ENCODE measurements around the gene GNA12. TPM values are rescaled to one million over a fixed set of nuclear protein-coding genes. Genes with fewer than 3 reads are reported as not detected.

Gene GNA12
- total RNA-seq, 1 experiment from 2014 or later, result 35.5 TPM

DNA sequence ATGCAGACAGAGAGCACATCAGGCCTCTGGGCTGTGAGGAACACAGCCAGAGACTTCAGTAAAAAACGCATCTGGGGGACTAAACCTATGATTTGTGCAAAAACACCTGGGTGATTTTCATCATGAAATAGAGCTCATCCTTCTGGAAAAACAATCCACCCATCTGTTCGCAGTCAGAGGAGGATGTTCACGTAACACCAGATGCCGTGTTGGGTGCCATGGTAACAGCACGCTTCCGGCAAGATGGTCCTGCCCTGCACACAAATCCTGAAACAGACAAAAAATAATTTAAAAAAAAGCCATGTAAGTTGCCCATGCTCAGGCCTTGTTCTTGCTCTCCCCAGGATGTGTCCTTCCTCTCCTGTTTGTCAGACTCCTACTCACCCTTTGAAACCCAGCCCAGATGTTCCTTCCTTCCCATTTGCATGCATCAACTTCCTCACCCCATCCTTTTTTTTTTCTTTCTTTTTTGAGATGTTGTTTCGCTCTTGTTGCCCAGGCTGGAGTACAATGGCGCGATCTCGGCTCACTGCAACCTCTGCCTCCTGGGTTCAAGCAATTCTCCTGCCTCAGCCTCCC is 28.3 kb upstream of the GNA12 start:
- ChIA-PET CTCF (no interaction called here), POLR2A (ENCODE audit: low non-redundant PET) (no interaction called here)
- H3K4me1 ChIP-seq (ENCODE audit: insufficient read depth, low read length, poor library complexity, severe bottlenecking), result peaks cover 3% of the 10 kb centered on the region
- TF ChIP-seq CTCF (conservative IDR thresholded peaks at IDR 0.05; ENCODE audit: low read depth, low read length) (no peak), EZH2 (IDR thresholded peaks at IDR 0.05; ENCODE audit: borderline replicate concordance, low read depth, low read length, poor library complexity, severe bottlenecking) (no peak)
- no peaks in the 10 kb centered on the region for H3K27me3 ChIP-seq (replicated peaks; ENCODE audit: insufficient read depth, low read depth, low read length, poor library complexity)
- no peak for DNase-seq (ENCODE audit: low spot score)
- H3K27ac ChIP-seq (ENCODE audit: low read depth, low read length, poor library complexity, severe bottlenecking), result no peak overlapping the region
- H3K9me3 ChIP-seq (ENCODE audit: low read depth, low read length, poor library complexity, severe bottlenecking), result no peaks in the 10 kb centered on the region
- H3K36me3 ChIP-seq (ENCODE audit: insufficient read depth, low read length, poor library complexity, severe bottlenecking), result no peaks in the 10 kb centered on the region
- H3K4me3 ChIP-seq (ENCODE audit: low read depth, low read length, poor library complexity, severe bottlenecking), result no peak overlapping the region
- intact Hi-C loops (cut with micrococcal nuclease; ENCODE audit: unreplicated experiment), result no loop called here
- no TSS peak for BruUV-seq (replicated peaks)

GRCh38 chr7:2870471-2870931 is 26.4 kb upstream of the GNA12 start:
- ChIA-PET CTCF (interaction anchor here (0.6 kb wide), 1 partner anchor 606 kb away, joined by 3 read pairs; no protein-coding TSS in a partner anchor), POLR2A (ENCODE audit: low non-redundant PET) (no interaction called here)
- Histone ChIP-seq H3K27ac (ENCODE audit: low read depth, low read length, poor library complexity, severe bottlenecking) (no peak overlapping the region), H3K9me3 (ENCODE audit: low read depth, low read length, poor library complexity, severe bottlenecking) (no peaks in the 10 kb centered on the region), H3K27me3 (replicated peaks; ENCODE audit: insufficient read depth, low read depth, low read length, poor library complexity) (no peaks in the 10 kb centered on the region), H3K36me3 (ENCODE audit: insufficient read depth, low read length, poor library complexity, severe bottlenecking) (no peaks in the 10 kb centered on the region), H3K4me1 (ENCODE audit: insufficient read depth, low read length, poor library complexity, severe bottlenecking) (peaks cover 3% of the 10 kb centered on the region), H3K4me3 (ENCODE audit: low read depth, low read length, poor library complexity, severe bottlenecking) (no peak overlapping the region)
- intact Hi-C loops (cut with micrococcal nuclease; ENCODE audit: unreplicated experiment), result no loop called here
- peak; percentile 62 for DNase-seq (ENCODE audit: low spot score)
- BruUV-seq (replicated peaks), result no TSS peak
- TF ChIP-seq EZH2 (IDR thresholded peaks at IDR 0.05; ENCODE audit: borderline replicate concordance, low read depth, low read length, poor library complexity, severe bottlenecking) (no peak), CTCF (conservative IDR thresholded peaks at IDR 0.05; ENCODE audit: low read depth, low read length) (no peak)

DNA sequence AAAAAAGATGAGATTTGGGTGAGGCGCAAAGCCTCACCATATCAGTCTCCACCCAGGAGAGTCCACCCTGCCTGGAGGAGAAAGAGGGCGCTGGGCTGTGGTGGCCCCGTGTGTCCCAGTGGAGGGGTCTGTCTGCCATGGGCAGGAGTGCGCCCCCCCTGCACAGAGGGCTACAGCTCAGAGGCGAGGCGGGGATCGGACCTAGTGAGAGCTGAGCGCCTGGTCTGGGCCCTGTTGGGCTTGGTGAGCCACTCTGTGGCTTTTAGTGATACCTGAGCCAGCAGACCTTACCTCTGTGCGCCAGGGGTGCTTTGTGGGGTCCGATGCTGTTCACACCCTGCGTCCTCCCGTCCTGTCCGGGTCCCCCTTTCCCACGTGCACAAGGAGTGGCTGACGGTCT is 25.9 kb upstream of the GNA12 start:
- no peak overlapping the region for H3K4me3 ChIP-seq (ENCODE audit: low read depth, low read length, poor library complexity, severe bottlenecking)
- no TSS peak for BruUV-seq (replicated peaks)
- intact Hi-C loops (cut with micrococcal nuclease; ENCODE audit: unreplicated experiment), result loop anchor here (10.0 kb wide), 1 partner anchor 1765 kb away; no protein-coding TSS in a partner anchor
- ChIA-PET CTCF (interaction anchor here (0.6 kb wide), 1 partner anchor 607 kb away, joined by 3 read pairs; no protein-coding TSS in a partner anchor), POLR2A (ENCODE audit: low non-redundant PET) (no interaction called here)
- no peaks in the 10 kb centered on the region for H3K36me3 ChIP-seq (ENCODE audit: insufficient read depth, low read length, poor library complexity, severe bottlenecking)
- peaks cover 3% of the 10 kb centered on the region for H3K4me1 ChIP-seq (ENCODE audit: insufficient read depth, low read length, poor library complexity, severe bottlenecking)
- no peaks in the 10 kb centered on the region for H3K27me3 ChIP-seq (replicated peaks; ENCODE audit: insufficient read depth, low read depth, low read length, poor library complexity)
- no peaks in the 10 kb centered on the region for H3K9me3 ChIP-seq (ENCODE audit: low read depth, low read length, poor library complexity, severe bottlenecking)
- no peak for DNase-seq (ENCODE audit: low spot score)
- TF ChIP-seq CTCF (conservative IDR thresholded peaks at IDR 0.05; ENCODE audit: low read depth, low read length) (no peak), EZH2 (IDR thresholded peaks at IDR 0.05; ENCODE audit: borderline replicate concordance, low read depth, low read length, poor library complexity, severe bottlenecking) (no peak)
- H3K27ac ChIP-seq (ENCODE audit: low read depth, low read length, poor library complexity, severe bottlenecking), result no peak overlapping the region

Measured in A673 (cell line).